Kidney (tissue), 14 donors: ENCODE measurements around the gene GRAMD2A. TPM values are rescaled to one million over a fixed set of nuclear protein-coding genes. Genes with fewer than 3 reads are reported as not detected.

ENCODE experiments used
- DNase-seq, 5 donors: peaks; one replicate each; pipeline ENCODE4 v3.0.0-alpha.2; 2013 to 2020
- FAIRE-seq: peaks from 2 replicates; lab custom pipeline; 2012; peaks lifted over from hg19 to GRCh38; lab: Jason Lieb, UNC
- H3K27ac ChIP-seq, 2 donors: one replicate each; pipeline ENCODE4 v1.7.0; 2013; ENCODE audit warnings: low read depth in 2 of 2, low read length in 2 of 2, inconsistent platforms in 1 of 2
- H3K27me3 ChIP-seq: one replicate; pipeline ENCODE4 v1.7.1; 2013; ENCODE audit warnings: low read length, inconsistent platforms; ENCODE audit not compliant: control insufficient read depth, insufficient read depth
- H3K36me3 ChIP-seq, 3 donors: one replicate each; pipeline versions ENCODE4 v1.7.0 to v1.7.1; 2013; ENCODE audit warnings: low read length in 3 of 3, control low read depth in 1 of 3, inconsistent platforms in 1 of 3; ENCODE audit not compliant: insufficient read depth in 3 of 3, control insufficient read depth in 2 of 3
- H3K4me1 ChIP-seq, 3 donors: one replicate each; pipeline versions ENCODE4 v1.7.0 to v1.7.1; 2013; ENCODE audit warnings: low read length in 3 of 3, inconsistent platforms in 1 of 3, low read depth in 1 of 3; ENCODE audit not compliant: control insufficient read depth in 2 of 3, insufficient read depth in 2 of 3
- H3K4me3 ChIP-seq, 3 donors: one replicate each; pipeline versions ENCODE4 v1.7.0 to v1.8.1; 2013; ENCODE audit warnings: low read length in 3 of 3, control low read depth in 1 of 3, inconsistent platforms in 1 of 3
- H3K9ac ChIP-seq, 3 donors: one replicate each; pipeline versions ENCODE4 v1.7.0 to v1.7.1; 2013; ENCODE audit warnings: low read length in 3 of 3, control low read depth in 1 of 3, inconsistent platforms in 1 of 3
- H3K9me3 ChIP-seq, 3 donors: one replicate each; pipeline versions ENCODE4 v1.7.0 to v1.7.1; 2013; ENCODE audit warnings: low read length in 3 of 3, control low read depth in 1 of 3, inconsistent platforms in 1 of 3; ENCODE audit not compliant: control insufficient read depth in 2 of 3, insufficient read depth in 1 of 3
- CTCF ChIP-seq: IDR thresholded peaks from 3 replicates; pipeline ENCODE4 v1.5.1; 2012; ENCODE audit warnings: mild to moderate bottlenecking, moderate library complexity, borderline replicate concordance; ENCODE audit not compliant: insufficient read depth; ENCODE audit errors: extremely low read depth
- intact Hi-C: fragments of 100-400 bp; cut with DNase I; formaldehyde crosslinking; loops from one replicate; pipeline ENCODE4 v1.11.1; 2022
- polyA plus RNA-seq: library from polyadenylated mRNA; stranded (reverse); fragments of 350-450 nt; fragmentation: Illumina TruSeq; extraction: RNeasy Lipid Tissue Mini Kit (QIAGEN cat#74804); gene quantifications from one replicate; pipeline ENCODE4 v1.2.3, GENCODE V29; 2014; ENCODE audit warnings: low read depth, low replicate concordance; ENCODE audit not compliant: insufficient read depth
- total RNA-seq: library from RNA; stranded (reverse); fragmentation: NEBNext Ultra II Directional; extraction: Animal tissue kit (Norgen Biotek cat#: 25700); gene quantifications from one replicate; pipeline ENCODE4 v1.2.1, GENCODE V29; 2021
- donor health status: control.
- donor health status: control.
- donor health status: control.
- donor health status: control.
- donor health status: control.
- donor health status: DM: yes; HTN: yes; CAD: no.
- donor health status: Normal renal cell carcinoma (clear cell type).

GRAMD2A gene
- total and polyA plus RNA-seq, 2 donors from 2014 or later, result 2.7 to 5.4 TPM

DNA sequence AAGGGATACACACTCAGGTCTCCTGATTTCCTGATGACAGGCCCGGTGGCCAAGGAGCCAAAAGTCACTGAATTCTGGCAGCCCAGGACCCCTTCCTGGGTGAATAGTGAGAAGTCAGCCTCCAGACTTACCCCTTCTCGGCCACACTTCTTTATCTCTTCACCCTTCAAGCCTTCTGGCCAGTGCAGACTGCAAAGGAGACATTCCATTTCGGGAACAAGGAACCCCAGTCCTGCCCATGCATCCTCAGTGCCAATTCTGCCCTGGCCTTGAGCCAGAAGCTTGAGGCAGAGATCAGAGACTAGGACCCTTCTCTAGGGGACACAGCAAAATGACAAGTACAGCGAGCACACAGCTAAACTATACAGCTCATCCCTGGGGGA, 28.8 kb downstream of the GRAMD2A start:
- H3K9ac ChIP-seq, result no peak overlapping the region
- H3K27me3 ChIP-seq, result no peaks in the 10 kb centered on the region
- H3K36me3 ChIP-seq, result no peaks in the 10 kb centered on the region
- FAIRE-seq, result no peak
- TF ChIP-seq CTCF, result no peak
- no peak overlapping the region for H3K4me3 ChIP-seq
- intact Hi-C loops, result no loop called here
- no peak for DNase-seq
- no peaks in the 10 kb centered on the region for H3K9me3 ChIP-seq
- H3K4me1 ChIP-seq, result no peaks in the 10 kb centered on the region
- no peak overlapping the region for H3K27ac ChIP-seq

- DNase-seq (peak in 2 of 5 donors; percentile 33 to 58), FAIRE-seq (no peak)
- H3K27ac ChIP-seq, result no peak overlapping the region
- no peak overlapping the region for H3K4me3 ChIP-seq
- H3K9me3 ChIP-seq, result no peaks in the 10 kb centered on the region
- no peaks in the 10 kb centered on the region for H3K27me3 ChIP-seq
- intact Hi-C loops, result no loop called here
- H3K4me1 ChIP-seq, result no peaks in the 10 kb centered on the region
- H3K9ac ChIP-seq, result no peak overlapping the region
- H3K36me3 ChIP-seq, result no peaks in the 10 kb centered on the region
- no peak for TF ChIP-seq CTCF
These were observed 29.3 kb downstream of the GRAMD2A start for GRCh38 chr15:72168131-72168807.

DNA sequence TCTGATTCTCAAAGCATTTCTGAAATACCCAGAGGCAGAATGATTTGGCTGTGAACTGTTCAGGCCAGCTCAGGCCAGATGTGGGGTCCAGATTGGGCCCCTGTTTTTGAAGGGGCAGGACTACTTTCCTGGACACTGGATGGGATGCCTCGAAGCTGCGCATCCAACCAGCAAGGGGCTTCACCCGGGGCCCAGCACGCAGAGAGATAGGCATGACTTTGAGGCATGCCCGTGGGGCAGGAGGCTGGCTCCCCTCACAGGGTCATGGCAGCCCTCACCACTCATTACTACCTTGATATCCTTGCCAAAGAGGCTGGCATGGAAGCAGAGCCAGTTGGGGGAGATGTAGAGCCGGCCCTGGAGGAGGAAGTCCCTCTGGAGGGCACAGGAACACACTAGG, 30.1 kb downstream of the GRAMD2A start:
- Histone ChIP-seq H3K9ac (no peak overlapping the region), H3K27ac (no peak overlapping the region), H3K36me3 (no peaks in the 10 kb centered on the region), H3K9me3 (no peaks in the 10 kb centered on the region), H3K4me1 (no peaks in the 10 kb centered on the region), H3K4me3 (no peak overlapping the region), H3K27me3 (no peaks in the 10 kb centered on the region)
- FAIRE-seq (no peak), DNase-seq (no peak)
- intact Hi-C loops, result no loop called here
- no peak for TF ChIP-seq CTCF
